HepG2 (cell line): ENCODE measurements around the gene PRDM15. TPM values are rescaled to one million over a fixed set of nuclear protein-coding genes. Genes with fewer than 3 reads are reported as not detected.

ENCODE experiments used
- ATAC-seq: fragments of 200-7000 bp; cut with Tn5 transposase; 3 replicates; pipeline ENCODE4 v1.9.1; 2020; ENCODE audit warnings: mild to moderate bottlenecking, moderate library complexity
- BruUV-seq: library from RNA; stranded (reverse); fragments of 400-500 nt; replicated peaks from 2 replicates; lab custom pipeline; 2021; lab: Mats Ljungman, UMichigan
- CTCF ChIA-PET: fragments of 300-600 bp; formaldehyde crosslinking; extraction: SDS; loops from one replicate; lab custom pipeline; 2021; ENCODE audit warnings: low total read pairs, inconsistent platforms, low intra/inter-chr PET ratio; lab: Yijun Ruan, JAX
- POLR2A ChIA-PET: fragments of 350-600 bp; sonication (Branson Sonifier 250); formaldehyde crosslinking; loops from one replicate; lab custom pipeline; 2020; ENCODE audit warnings: antibody characterized with exemption, inconsistent platforms; lab: Yijun Ruan, JAX
- DNase-seq: peaks from one replicate; pipeline ENCODE4 v3.0.0-alpha.2; 2015; ENCODE audit warnings: low spot score
- FAIRE-seq: peaks from 3 replicates; lab custom pipeline; 2011; peaks lifted over from hg19 to GRCh38; lab: Jason Lieb, UNC
- H2AFZ ChIP-seq: one replicate; pipeline ENCODE4 v1.6.1; 2011; ENCODE audit warnings: low read length, inconsistent platforms
- H3K27ac ChIP-seq: fragments of 300-600 bp; 3 replicates; pipeline ENCODE4 v1.8.0; 2011; ENCODE audit warnings: mixed run types, mild to moderate bottlenecking, mixed read lengths, low read length, inconsistent platforms; ENCODE audit not compliant: insufficient read depth; ENCODE audit errors: extremely low read length
- H3K27me3 ChIP-seq, 2 experiments: fragments of 200-600 bp in 1 of 2; 2 replicates in 1 of 2; 3 replicates in 1 of 2; pipeline versions ENCODE4 v1.6.0 to v1.8.0; 2011; ENCODE audit warnings: low read length in 2 of 2, mild to moderate bottlenecking in 2 of 2, moderate library complexity in 2 of 2, inconsistent platforms in 1 of 2; ENCODE audit not compliant: insufficient read depth in 2 of 2, control insufficient read depth in 1 of 2
- H3K36me3 ChIP-seq, 2 experiments: fragments of 200-600 bp in 1 of 2; replicated peaks in 1 of 2; 2 replicates in 1 of 2; 3 replicates in 1 of 2; pipeline versions ENCODE4 v1.5.1 to v1.8.0; 2011; ENCODE audit warnings: low read length in 2 of 2, inconsistent platforms in 1 of 2; ENCODE audit not compliant: insufficient read depth in 2 of 2, control insufficient read depth in 1 of 2
- H3K4me1 ChIP-seq: 2 replicates; pipeline ENCODE4 v1.5.1; 2012; ENCODE audit warnings: low read length, inconsistent platforms; ENCODE audit not compliant: insufficient read depth
- H3K4me2 ChIP-seq: 2 replicates; pipeline ENCODE4 v1.6.0; 2011; ENCODE audit warnings: low read depth, low read length, inconsistent platforms
- H3K4me3 ChIP-seq, 3 experiments: fragments of 200-600 bp in 1 of 3; sonication (generic), shearing (Covaris generic) in 1 of 3; replicated peaks in 1 of 3; 2 replicates each; pipeline ENCODE4 v1.5.1; 2011 to 2016; ENCODE audit warnings: low read length in 3 of 3, inconsistent platforms in 2 of 3, low read depth in 2 of 3, mild to moderate bottlenecking in 2 of 3, control low read depth in 1 of 3, mixed read lengths in 1 of 3; ENCODE audit not compliant: insufficient read depth in 1 of 3
- H3K79me2 ChIP-seq: one replicate; pipeline ENCODE4 v1.6.1; 2011; ENCODE audit warnings: low read length, inconsistent platforms; ENCODE audit not compliant: insufficient read depth
- H3K9ac ChIP-seq: 2 replicates; pipeline ENCODE4 v1.6.0; 2011; ENCODE audit warnings: mild to moderate bottlenecking, low read depth, low read length, inconsistent platforms; ENCODE audit not compliant: insufficient read depth
- H3K9me3 ChIP-seq: 2 replicates; pipeline ENCODE4 v1.5.1; 2012; ENCODE audit warnings: mild to moderate bottlenecking, low read length
- H4K20me1 ChIP-seq: 2 replicates; pipeline ENCODE4 v1.6.0; 2011; ENCODE audit warnings: inconsistent platforms, mild to moderate bottlenecking, low read length, moderate library complexity; ENCODE audit not compliant: insufficient read depth
- ATF2 ChIP-seq: sonication (generic); formaldehyde crosslinking; IDR thresholded peaks from 2 replicates; pipeline ENCODE4 v1.4.0; 2020; ENCODE audit warnings: missing genetic modification reagents
- CTCF ChIP-seq: sonication (generic); formaldehyde crosslinking; IDR thresholded peaks from 2 replicates; pipeline ENCODE4 v1.5.0; 2020; ENCODE audit warnings: mild to moderate bottlenecking, missing genetic modification reagents, moderate library complexity
- MAX ChIP-seq: IDR thresholded peaks from 2 replicates; pipeline ENCODE4 v1.6.1; 2012; ENCODE audit warnings: inconsistent platforms
- NCOR1 ChIP-seq: fragments of 200-600 bp; sonication (generic); IDR thresholded peaks from 2 replicates; pipeline ENCODE4 v1.7.0; 2017; ENCODE audit warnings: antibody characterized with exemption, low read length, borderline replicate concordance
- NFYB ChIP-seq: sonication (generic); formaldehyde crosslinking; IDR thresholded peaks from 2 replicates; pipeline ENCODE4 v1.4.0; 2020; ENCODE audit warnings: missing genetic modification reagents
- PATZ1 ChIP-seq: sonication (generic); formaldehyde crosslinking; IDR thresholded peaks from 2 replicates; pipeline ENCODE4 v1.4.0; 2020; ENCODE audit warnings: missing genetic modification reagents
- PHF21A ChIP-seq: sonication (generic); formaldehyde crosslinking; IDR thresholded peaks from 2 replicates; pipeline ENCODE4 v1.5.0; 2020; ENCODE audit warnings: mild to moderate bottlenecking, missing genetic modification reagents
- SAP130 ChIP-seq: IDR thresholded peaks from 2 replicates; pipeline ENCODE4 v1.6.1; 2016; ENCODE audit warnings: low read depth
- ZNF674 ChIP-seq: sonication (generic); formaldehyde crosslinking; IDR thresholded peaks from 2 replicates; pipeline ENCODE4 v1.5.0; 2020; ENCODE audit warnings: low read depth, mild to moderate bottlenecking, missing genetic modification reagents
- WGBS: methylation state at CpG from one replicate; pipeline ENCODE4 v1.1.6; 2017; ENCODE audit warnings: low lambda C conversion rate; 5-methylcytosine and 5-hydroxymethylcytosine counted together
- in situ Hi-C: cut with HindIII; loops from 2 replicates; pipeline ENCODE4 v1.10.0; 2017; ENCODE audit warnings: low pct_unique_long_range_greater_than_20kb; ENCODE audit not compliant: extremely low pct_ligation_motif_present
- intact Hi-C: fragments of 100-400 bp; cut with micrococcal nuclease; formaldehyde crosslinking; loops from one replicate; pipeline ENCODE4 v1.10.0; 2022; ENCODE audit not compliant: unreplicated experiment
- polyA plus RNA-seq, 8 experiments: library from polyadenylated mRNA; depleted of rRNA in 3 of 8; stranded (reverse) in 7 of 8; unstranded in 1 of 8; fragments of >200 nt; fragmentation: Illumina TruSeq in 4 of 8; extraction: Trizol in 4 of 8; gene quantifications; 2 replicates each; pipeline versions ENCODE4 v1.2.1 to v1.2.3, GENCODE V29; 2011 to 2016; ENCODE audit warnings: low read depth in 4 of 8, missing spikeins in 1 of 8, mixed read lengths in 1 of 8; ENCODE audit not compliant: insufficient read depth in 1 of 8
- total RNA-seq, 5 experiments: library from RNA; depleted of rRNA; stranded (reverse); fragments of >200 nt; fragmentation: Illumina TruSeq; extraction: Trizol; gene quantifications; 2 replicates each; pipeline ENCODE4 v1.2.3, GENCODE V29; 2016; ENCODE audit warnings: low read depth in 1 of 5
- TF ChIP-seq, protein P1 (sequence below): sonication (generic); formaldehyde crosslinking; IDR thresholded peaks from 2 replicates; pipeline ENCODE4 v1.4.0; 2020; ENCODE audit warnings: missing genetic modification reagents
- TF ChIP-seq, protein P2 (sequence below): sonication (generic); formaldehyde crosslinking; IDR thresholded peaks from 2 replicates; pipeline ENCODE4 v1.9.0; 2022; ENCODE audit warnings: missing genetic modification reagents, mild to moderate bottlenecking, borderline replicate concordance
- TF ChIP-seq, protein P3 (sequence below): sonication (generic); formaldehyde crosslinking; IDR thresholded peaks from 2 replicates; pipeline ENCODE4 v1.8.1; 2023; ENCODE audit warnings: mild to moderate bottlenecking, moderate library complexity, missing genetic modification reagents

PRDM15 gene
- total and polyA plus RNA-seq, 2 of the 13 experiments (the other 11 are each of a cell fraction or from before 2014, with no cell fraction given): 4.0 to 6.9 TPM

- TF ChIP-seq, protein P1, sequence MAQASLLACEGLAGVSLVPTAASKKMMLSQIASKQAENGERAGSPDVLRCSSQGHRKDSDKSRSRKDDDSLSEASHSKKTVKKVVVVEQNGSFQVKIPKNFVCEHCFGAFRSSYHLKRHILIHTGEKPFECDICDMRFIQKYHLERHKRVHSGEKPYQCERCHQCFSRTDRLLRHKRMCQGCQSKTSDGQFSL (CRISPR knock-in tag): peak; percentile 74; the same call in 1 of the 2 replicates
- TF ChIP-seq NFYB (peak; percentile 58; the same call in 1 of the 2 replicates), MAX (0 out of 2 replicates have a peak, but pooled peaks have one; percentile 11), ATF2 (CRISPR knock-in tag) (no peak), PHF21A (CRISPR knock-in tag) (peak; percentile 38; the same call in 1 of the 2 replicates), SAP130 (CRISPR knock-in tag) (0 out of 2 replicates have a peak, but pooled peaks have one; percentile 16), CTCF (CRISPR knock-in tag) (peak; percentile 41), PATZ1 (CRISPR knock-in tag) (peak; percentile 43), ZNF674 (CRISPR knock-in tag) (no peak), NCOR1 (peak; percentile 49; the same call in 1 of the 2 replicates)
- TF ChIP-seq, protein P2, sequence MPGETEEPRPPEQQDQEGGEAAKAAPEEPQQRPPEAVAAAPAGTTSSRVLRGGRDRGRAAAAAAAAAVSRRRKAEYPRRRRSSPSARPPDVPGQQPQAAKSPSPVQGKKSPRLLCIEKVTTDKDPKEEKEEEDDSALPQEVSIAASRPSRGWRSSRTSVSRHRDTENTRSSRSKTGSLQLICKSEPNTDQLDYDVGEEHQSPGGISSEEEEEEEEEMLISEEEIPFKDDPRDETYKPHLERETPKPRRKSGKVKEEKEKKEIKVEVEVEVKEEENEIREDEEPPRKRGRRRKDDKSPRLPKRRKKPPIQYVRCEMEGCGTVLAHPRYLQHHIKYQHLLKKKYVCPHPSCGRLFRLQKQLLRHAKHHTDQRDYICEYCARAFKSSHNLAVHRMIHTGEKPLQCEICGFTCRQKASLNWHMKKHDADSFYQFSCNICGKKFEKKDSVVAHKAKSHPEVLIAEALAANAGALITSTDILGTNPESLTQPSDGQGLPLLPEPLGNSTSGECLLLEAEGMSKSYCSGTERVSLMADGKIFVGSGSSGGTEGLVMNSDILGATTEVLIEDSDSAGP (CRISPR knock-in tag): no peak
- TF ChIP-seq, protein P3, sequence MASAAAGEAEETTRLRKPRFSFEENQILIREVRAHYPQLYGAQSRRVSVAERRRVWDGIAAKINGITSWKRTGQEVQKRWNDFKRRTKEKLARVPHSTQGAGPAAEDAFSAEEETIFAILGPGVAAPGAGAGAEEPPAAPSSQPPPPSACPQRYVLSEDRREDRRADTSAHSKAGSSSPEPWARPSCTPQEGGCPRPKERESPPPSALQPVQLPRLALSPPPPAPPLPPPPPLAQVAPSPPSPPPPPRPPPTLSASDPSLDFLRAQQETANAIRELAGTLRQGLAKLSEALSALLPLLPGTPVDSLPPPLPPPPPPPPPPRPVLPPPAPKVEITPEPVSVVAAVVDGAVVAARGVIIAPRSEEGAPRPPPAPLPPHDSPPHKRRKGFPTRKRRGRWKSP: 0 out of 2 replicates have a peak, but pooled peaks have one; percentile 23
- TF ChIP-seq, all 625 proteins: peak for 9
- intact Hi-C loops (loop anchor here (1.0 to 2.0 kb wide), 2 partner anchors 38 to 169 kb away; no protein-coding TSS in a partner anchor), in situ Hi-C loops (loop anchor here (5.0 kb wide), 1 partner anchor 167 kb away; no protein-coding TSS in a partner anchor)
- H3K4me2 ChIP-seq: peak overlapping the region; percentile 87
- no peaks in the 10 kb centered on the region for H3K9me3 ChIP-seq
- H2AFZ ChIP-seq: no peak overlapping the region
- no TSS peak for BruUV-seq
- ChIA-PET CTCF (interaction anchor here (1.9 to 4.1 kb wide), 3 partner anchors 11 to 167 kb away, joined by 7 to 51 read pairs (median 7); no protein-coding TSS in a partner anchor), POLR2A (interaction anchor here (0.7 to 1.6 kb wide), 4 partner anchors 10 to 101 kb away, joined by 3 to 11 read pairs (median 3); no protein-coding TSS in a partner anchor)
- ATAC-seq (peak; percentile 87), DNase-seq (peak; percentile 62), FAIRE-seq (peak; percentile 28)
- no peak overlapping the region for H3K9ac ChIP-seq
- H4K20me1 ChIP-seq: no peaks in the 10 kb centered on the region
- 3% methylated on average over 16 of the region's 16 CpGs for WGBS
- no peaks in the 10 kb centered on the region for H3K79me2 ChIP-seq
- no peak overlapping the region for H3K27ac ChIP-seq
- H3K27me3 ChIP-seq: peaks cover 4 to 30% of the 10 kb centered on the region in 2 experiments
- peaks cover 50% of the 10 kb centered on the region for H3K4me1 ChIP-seq
- peak overlapping the region in 2 of 3 experiments; percentile 41; a peak in 4 of 6 replicates for H3K4me3 ChIP-seq
- no peaks in the 10 kb centered on the region for H3K36me3 ChIP-seq
Measured at GRCh38 chr21:41778930-41779600, 100.1 kb downstream of the PRDM15 start.
